ENCODE measurements around the gene FGD6. TPM values are rescaled to one million over a fixed set of nuclear protein-coding genes. Genes with fewer than 3 reads are reported as not detected.
A peak's percentile ranks its signal among the peaks of the same experiment; 100 is the strongest.
"Not testable (repeated sequence)": the region's sequence is repeated elsewhere in the genome, so short reads cannot be mapped to it uniquely, and the experiment has no call there.

The FGD6 gene
- total RNA-seq, 2 experiments from 2014 or later: 5.6 to 7.8 TPM

DNA sequence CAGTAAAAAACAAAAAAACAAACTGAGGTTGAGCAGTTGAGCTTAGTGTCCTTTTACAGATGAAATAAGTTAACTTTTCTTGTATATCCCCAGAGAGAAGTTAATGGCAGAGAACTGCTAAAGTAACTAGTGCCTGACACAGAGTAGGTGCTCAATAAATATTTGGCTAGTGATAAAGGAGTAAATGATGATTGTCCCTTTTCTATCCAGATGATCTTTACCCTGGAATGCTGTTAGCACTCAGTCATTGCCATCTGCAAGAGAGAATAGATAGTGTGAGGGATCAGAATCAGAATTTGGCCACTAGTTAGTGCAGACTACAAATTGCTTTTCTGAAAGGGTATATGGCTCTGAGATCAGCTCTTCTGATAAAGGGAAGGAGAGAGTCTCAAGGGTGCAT lies 21.9 kb upstream of the FGD6 start:
- Histone ChIP-seq H3K4me1 (ENCODE audit: insufficient read depth, low read length, poor library complexity, severe bottlenecking) (no peaks in the 10 kb centered on the region), H3K9me3 (ENCODE audit: low read length) (no peaks in the 10 kb centered on the region), H3K9me2 (ENCODE audit: insufficient read depth, low read length) (no peaks in the 10 kb centered on the region), H4K20me1 (ENCODE audit: insufficient read depth, low read length) (no peaks in the 10 kb centered on the region), H2AFZ (ENCODE audit: low read length) (no peak overlapping the region), H3K4me3 (ENCODE audit: low read depth, low read length, poor library complexity, severe bottlenecking) (no peak overlapping the region), H3K36me3 (ENCODE audit: insufficient read depth, low read length) (peaks cover 69% of the 10 kb centered on the region), H3K4me2 (ENCODE audit: low read length) (no peak overlapping the region), H3K27ac (ENCODE audit: low read depth, low read length, poor library complexity, severe bottlenecking) (no peak overlapping the region), H3K79me2 (ENCODE audit: insufficient read depth, low read depth, low read length) (peaks cover 80% of the 10 kb centered on the region)
- CTCF ChIA-PET (ENCODE audit: unreplicated experiment): no interaction called here
- intact Hi-C loops (cut with micrococcal nuclease; ENCODE audit: unreplicated experiment): no loop called here
- TF ChIP-seq, protein P1, sequence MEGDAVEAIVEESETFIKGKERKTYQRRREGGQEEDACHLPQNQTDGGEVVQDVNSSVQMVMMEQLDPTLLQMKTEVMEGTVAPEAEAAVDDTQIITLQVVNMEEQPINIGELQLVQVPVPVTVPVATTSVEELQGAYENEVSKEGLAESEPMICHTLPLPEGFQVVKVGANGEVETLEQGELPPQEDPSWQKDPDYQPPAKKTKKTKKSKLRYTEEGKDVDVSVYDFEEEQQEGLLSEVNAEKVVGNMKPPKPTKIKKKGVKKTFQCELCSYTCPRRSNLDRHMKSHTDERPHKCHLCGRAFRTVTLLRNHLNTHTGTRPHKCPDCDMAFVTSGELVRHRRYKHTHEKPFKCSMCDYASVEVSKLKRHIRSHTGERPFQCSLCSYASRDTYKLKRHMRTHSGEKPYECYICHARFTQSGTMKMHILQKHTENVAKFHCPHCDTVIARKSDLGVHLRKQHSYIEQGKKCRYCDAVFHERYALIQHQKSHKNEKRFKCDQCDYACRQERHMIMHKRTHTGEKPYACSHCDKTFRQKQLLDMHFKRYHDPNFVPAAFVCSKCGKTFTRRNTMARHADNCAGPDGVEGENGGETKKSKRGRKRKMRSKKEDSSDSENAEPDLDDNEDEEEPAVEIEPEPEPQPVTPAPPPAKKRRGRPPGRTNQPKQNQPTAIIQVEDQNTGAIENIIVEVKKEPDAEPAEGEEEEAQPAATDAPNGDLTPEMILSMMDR (conservative IDR thresholded peaks at IDR 0.05; ENCODE audit: low read length): no peak
- TF ChIP-seq EZH2phosphoT487 (IDR thresholded peaks at IDR 0.05; ENCODE audit: borderline replicate concordance, low read depth, low read length): no peak
- TSS peak; percentile 22 for BruUV-seq (replicated peaks)
- POLR2A ChIA-PET: interaction anchor here (0.6 kb wide), 2 partner anchors 310 to 471 kb away, joined by 3 to 4 read pairs; no protein-coding TSS in a partner anchor
- DNase-seq (ENCODE audit: low spot score): no peak

GRCh38 chr12:95238150-95238549 lies 20.9 kb upstream of the FGD6 start:
- TF ChIP-seq, protein P1 (conservative IDR thresholded peaks at IDR 0.05; ENCODE audit: low read length): no peak
- no peak for TF ChIP-seq EZH2phosphoT487 (IDR thresholded peaks at IDR 0.05; ENCODE audit: borderline replicate concordance, low read depth, low read length)
- H3K4me2 ChIP-seq (ENCODE audit: low read length): no peak overlapping the region
- H3K79me2 ChIP-seq (ENCODE audit: insufficient read depth, low read depth, low read length): peaks cover 82% of the 10 kb centered on the region
- no peaks in the 10 kb centered on the region for H4K20me1 ChIP-seq (ENCODE audit: insufficient read depth, low read length)
- ChIA-PET CTCF (ENCODE audit: unreplicated experiment) (no interaction called here), POLR2A (interaction anchor here (0.5 to 0.9 kb wide), 2 partner anchors 10 to 24 kb away, joined by 3 to 4 read pairs; no protein-coding TSS in a partner anchor)
- peaks cover 68% of the 10 kb centered on the region for H3K36me3 ChIP-seq (ENCODE audit: insufficient read depth, low read length)
- H2AFZ ChIP-seq (ENCODE audit: low read length): no peak overlapping the region
- H3K9me2 ChIP-seq (ENCODE audit: insufficient read depth, low read length): no peaks in the 10 kb centered on the region
- H3K4me1 ChIP-seq (ENCODE audit: insufficient read depth, low read length, poor library complexity, severe bottlenecking): no peaks in the 10 kb centered on the region
- no TSS peak for BruUV-seq (replicated peaks)
- H3K9me3 ChIP-seq (ENCODE audit: low read length): 0 out of 2 replicates have a peak, but pooled peaks cover 7% of the 10 kb centered on the region
- DNase-seq (ENCODE audit: low spot score): no peak
- no peak overlapping the region for H3K27ac ChIP-seq (ENCODE audit: low read depth, low read length, poor library complexity, severe bottlenecking)
- H3K4me3 ChIP-seq (ENCODE audit: low read depth, low read length, poor library complexity, severe bottlenecking): no peak overlapping the region
- intact Hi-C loops (cut with micrococcal nuclease; ENCODE audit: unreplicated experiment): no loop called here

- H3K79me2 ChIP-seq (ENCODE audit: insufficient read depth, low read depth, low read length): peaks cover 82% of the 10 kb centered on the region
- H3K4me2 ChIP-seq (ENCODE audit: low read length): no peak overlapping the region
- H3K4me3 ChIP-seq (ENCODE audit: low read depth, low read length, poor library complexity, severe bottlenecking): no peak overlapping the region
- H2AFZ ChIP-seq (ENCODE audit: low read length): no peak overlapping the region
- peaks cover 68% of the 10 kb centered on the region for H3K36me3 ChIP-seq (ENCODE audit: insufficient read depth, low read length)
- H3K9me3 ChIP-seq (ENCODE audit: low read length): 0 out of 2 replicates have a peak, but pooled peaks cover 7% of the 10 kb centered on the region
- H4K20me1 ChIP-seq (ENCODE audit: insufficient read depth, low read length): no peaks in the 10 kb centered on the region
- BruUV-seq (replicated peaks): no TSS peak
- CTCF ChIA-PET (ENCODE audit: unreplicated experiment): no interaction called here
- TF ChIP-seq EZH2phosphoT487 (IDR thresholded peaks at IDR 0.05; ENCODE audit: borderline replicate concordance, low read depth, low read length): no peak
- H3K9me2 ChIP-seq (ENCODE audit: insufficient read depth, low read length): no peaks in the 10 kb centered on the region
- POLR2A ChIA-PET: interaction anchor here (0.8 to 0.9 kb wide), 2 partner anchors 25 to 38 kb away, joined by 3 read pairs; no protein-coding TSS in a partner anchor
- no peaks in the 10 kb centered on the region for H3K4me1 ChIP-seq (ENCODE audit: insufficient read depth, low read length, poor library complexity, severe bottlenecking)
- no peak for DNase-seq (ENCODE audit: low spot score)
- no peak overlapping the region for H3K27ac ChIP-seq (ENCODE audit: low read depth, low read length, poor library complexity, severe bottlenecking)
- intact Hi-C loops (cut with micrococcal nuclease; ENCODE audit: unreplicated experiment): no loop called here
These were observed 20.0 kb upstream of the FGD6 start for GRCh38 chr12:95237315-95237714.

- CTCF ChIA-PET (ENCODE audit: unreplicated experiment); DNase-seq (ENCODE audit: low spot score); BruUV-seq (replicated peaks); H2AFZ ChIP-seq (ENCODE audit: low read length); intact Hi-C loops (cut with micrococcal nuclease; ENCODE audit: unreplicated experiment); H3K9me3 ChIP-seq (ENCODE audit: low read length); H3K27ac ChIP-seq (ENCODE audit: low read depth, low read length, poor library complexity, severe bottlenecking); POLR2A ChIA-PET; H3K9me2 ChIP-seq (ENCODE audit: insufficient read depth, low read length); H3K4me1 ChIP-seq (ENCODE audit: insufficient read depth, low read length, poor library complexity, severe bottlenecking); H4K20me1 ChIP-seq (ENCODE audit: insufficient read depth, low read length); H3K4me2 ChIP-seq (ENCODE audit: low read length); H3K4me3 ChIP-seq (ENCODE audit: low read depth, low read length, poor library complexity, severe bottlenecking): not testable (repeated sequence)
- H3K79me2 ChIP-seq (ENCODE audit: insufficient read depth, low read depth, low read length): peaks cover 83% of the 10 kb centered on the region
- H3K36me3 ChIP-seq (ENCODE audit: insufficient read depth, low read length): peaks cover 60% of the 10 kb centered on the region
These were observed 18.4 kb upstream of the FGD6 start for GRCh38 chr12:95235621-95236020.

GRCh38 chr12:95234187-95234586 lies 16.9 kb upstream of the FGD6 start:
- H3K4me3 ChIP-seq (ENCODE audit: low read depth, low read length, poor library complexity, severe bottlenecking); H3K27ac ChIP-seq (ENCODE audit: low read depth, low read length, poor library complexity, severe bottlenecking); BruUV-seq (replicated peaks); H3K4me1 ChIP-seq (ENCODE audit: insufficient read depth, low read length, poor library complexity, severe bottlenecking); intact Hi-C loops (cut with micrococcal nuclease; ENCODE audit: unreplicated experiment); H2AFZ ChIP-seq (ENCODE audit: low read length); H3K9me2 ChIP-seq (ENCODE audit: insufficient read depth, low read length); H3K9me3 ChIP-seq (ENCODE audit: low read length); H4K20me1 ChIP-seq (ENCODE audit: insufficient read depth, low read length); DNase-seq (ENCODE audit: low spot score); H3K4me2 ChIP-seq (ENCODE audit: low read length): not testable (repeated sequence)
- POLR2A ChIA-PET: interaction anchor here (0.6 to 1.9 kb wide), 2 partner anchors 12 to 44 kb away, joined by 3 to 8 read pairs; no protein-coding TSS in a partner anchor
- CTCF ChIA-PET (ENCODE audit: unreplicated experiment): interaction anchor here (0.6 kb wide), 1 partner anchor 319 kb away, joined by 4 read pairs; no protein-coding TSS in a partner anchor
- Histone ChIP-seq H3K79me2 (ENCODE audit: insufficient read depth, low read depth, low read length) (peaks cover 85% of the 10 kb centered on the region), H3K36me3 (ENCODE audit: insufficient read depth, low read length) (peaks cover 57% of the 10 kb centered on the region)
